Sigmoid colon (tissue), 7 donors: ENCODE measurements around the gene SPDYE17. TPM values are rescaled to one million over a fixed set of nuclear protein-coding genes. Genes with fewer than 3 reads are reported as not detected.
A peak's percentile ranks its signal among the peaks of the same experiment; 100 is the strongest.
"Not testable (repeated sequence)": the region's sequence is repeated elsewhere in the genome, so short reads cannot be mapped to it uniquely, and the experiment has no call there.

ENCODE experiments used
- DNase-seq: peaks from one replicate; pipeline ENCODE4 v3.0.0-alpha.2; 2019
- H3K27ac ChIP-seq, 4 donors: fragments of 200-600 bp; sonication (generic); one replicate each; pipeline ENCODE4 v1.5.1; 2016 to 2019; ENCODE audit warnings: mild to moderate bottlenecking in 1 of 4
- H3K27me3 ChIP-seq, 3 donors: fragments of 200-600 bp; sonication (generic); one replicate each; pipeline ENCODE4 v1.5.1; 2019; ENCODE audit warnings: mild to moderate bottlenecking in 1 of 3
- H3K36me3 ChIP-seq, 4 donors: fragments of 200-600 bp; sonication (generic); one replicate each; pipeline ENCODE4 v1.5.1; 2016 to 2019
- H3K4me1 ChIP-seq, 4 donors: fragments of 200-600 bp; sonication (generic); one replicate each; pipeline ENCODE4 v1.5.1; 2017 to 2019
- H3K4me3 ChIP-seq, 4 donors: fragments of 200-600 bp; sonication (generic); one replicate each; pipeline ENCODE4 v1.5.1; 2017 to 2019; ENCODE audit warnings: mild to moderate bottlenecking in 2 of 4, moderate library complexity in 1 of 4
- H3K9me3 ChIP-seq, 4 donors: fragments of 200-600 bp in 3 of 4; sonication (generic) in 3 of 4; one replicate each; pipeline versions ENCODE4 v1.5.1 to v1.6.1; 2013 to 2019
- EP300 ChIP-seq, 4 donors: sonication (generic); formaldehyde crosslinking; IDR thresholded peaks; one replicate each; pipeline ENCODE4 v1.6.1; 2017; ENCODE audit warnings: antibody characterized with exemption in 4 of 4
- POLR2A ChIP-seq, 2 donors: fragments of 450-650 bp; IDR thresholded peaks; one replicate each; pipeline ENCODE4 v1.6.1; 2016; ENCODE audit warnings: antibody characterized with exemption in 2 of 2, mild to moderate bottlenecking in 2 of 2, moderate library complexity in 2 of 2
- POLR2AphosphoS5 ChIP-seq, 4 donors: sonication (generic); formaldehyde crosslinking; IDR thresholded peaks; one replicate each; pipeline ENCODE4 v1.6.1; 2017; ENCODE audit warnings: antibody characterized with exemption in 4 of 4
- WGBS, 2 donors: extraction: QIAGEN DNeasy Blood & Tissue Kit; methylation state at CpG; one replicate each; pipeline ENCODE4 v1.1.7; 2013; 5-methylcytosine and 5-hydroxymethylcytosine counted together
- intact Hi-C: fragments of 100-400 bp; cut with DNase I; formaldehyde crosslinking; loops from one replicate; pipeline ENCODE4 v1.15.1; 2023
- polyA plus RNA-seq, 3 donors: library from polyadenylated mRNA; stranded (reverse); fragments of 200-250 nt; gene quantifications; one replicate each; pipeline ENCODE4 v1.2.3, GENCODE V29; 2013
- total RNA-seq, 4 donors: library from RNA; depleted of rRNA; stranded (reverse); fragments of >200 nt; gene quantifications; one replicate each; pipeline ENCODE4 v1.1.0, GENCODE V29; 2016
- TF ChIP-seq, protein P1 (sequence below), 4 experiments: fragments of 450-650 bp in 3 of 4; fragments of 200-600 bp in 1 of 4; IDR thresholded peaks; one replicate each; pipeline ENCODE4 v1.5.1; 2016 to 2019; ENCODE audit warnings: antibody characterized with exemption in 4 of 4, mild to moderate bottlenecking in 3 of 4, moderate library complexity in 2 of 4
- donor health status: healthy with polysubstance abuse.
- donor health status: Bipolar disorder and iron deficiency.
- donor health status: healthy.

SPDYE17 gene
- total and polyA plus RNA-seq, 7 donors, result not detected

GRCh38 chr7:76998285-76998589, 33.9 kb downstream of the SPDYE17 start:
- Histone ChIP-seq H3K9me3 (no peaks in the 10 kb centered on the region), H3K36me3 (peaks cover 0 to 8% (median 1%) of the 10 kb centered on the region in 4 donors), H3K27ac (no peak overlapping the region), H3K4me3 (no peak overlapping the region), H3K27me3 (no peaks in the 10 kb centered on the region), H3K4me1 (no peaks in the 10 kb centered on the region)
- TF ChIP-seq, protein P1, sequence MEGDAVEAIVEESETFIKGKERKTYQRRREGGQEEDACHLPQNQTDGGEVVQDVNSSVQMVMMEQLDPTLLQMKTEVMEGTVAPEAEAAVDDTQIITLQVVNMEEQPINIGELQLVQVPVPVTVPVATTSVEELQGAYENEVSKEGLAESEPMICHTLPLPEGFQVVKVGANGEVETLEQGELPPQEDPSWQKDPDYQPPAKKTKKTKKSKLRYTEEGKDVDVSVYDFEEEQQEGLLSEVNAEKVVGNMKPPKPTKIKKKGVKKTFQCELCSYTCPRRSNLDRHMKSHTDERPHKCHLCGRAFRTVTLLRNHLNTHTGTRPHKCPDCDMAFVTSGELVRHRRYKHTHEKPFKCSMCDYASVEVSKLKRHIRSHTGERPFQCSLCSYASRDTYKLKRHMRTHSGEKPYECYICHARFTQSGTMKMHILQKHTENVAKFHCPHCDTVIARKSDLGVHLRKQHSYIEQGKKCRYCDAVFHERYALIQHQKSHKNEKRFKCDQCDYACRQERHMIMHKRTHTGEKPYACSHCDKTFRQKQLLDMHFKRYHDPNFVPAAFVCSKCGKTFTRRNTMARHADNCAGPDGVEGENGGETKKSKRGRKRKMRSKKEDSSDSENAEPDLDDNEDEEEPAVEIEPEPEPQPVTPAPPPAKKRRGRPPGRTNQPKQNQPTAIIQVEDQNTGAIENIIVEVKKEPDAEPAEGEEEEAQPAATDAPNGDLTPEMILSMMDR (IDR thresholded peaks at IDR 0.05), result no peak
- TF ChIP-seq POLR2AphosphoS5 (IDR thresholded peaks at IDR 0.05) (no peak), POLR2A (IDR thresholded peaks at IDR 0.05) (no peak), EP300 (IDR thresholded peaks at IDR 0.05) (no peak)
- DNase-seq, result no peak
- WGBS, 2 donors, result 58 to 84% methylated on average over 3 of the region's 3 CpGs
- intact Hi-C loops, result loop anchor here (10.0 kb wide), 1 partner anchor 493 kb away; no protein-coding TSS in a partner anchor

DNA sequence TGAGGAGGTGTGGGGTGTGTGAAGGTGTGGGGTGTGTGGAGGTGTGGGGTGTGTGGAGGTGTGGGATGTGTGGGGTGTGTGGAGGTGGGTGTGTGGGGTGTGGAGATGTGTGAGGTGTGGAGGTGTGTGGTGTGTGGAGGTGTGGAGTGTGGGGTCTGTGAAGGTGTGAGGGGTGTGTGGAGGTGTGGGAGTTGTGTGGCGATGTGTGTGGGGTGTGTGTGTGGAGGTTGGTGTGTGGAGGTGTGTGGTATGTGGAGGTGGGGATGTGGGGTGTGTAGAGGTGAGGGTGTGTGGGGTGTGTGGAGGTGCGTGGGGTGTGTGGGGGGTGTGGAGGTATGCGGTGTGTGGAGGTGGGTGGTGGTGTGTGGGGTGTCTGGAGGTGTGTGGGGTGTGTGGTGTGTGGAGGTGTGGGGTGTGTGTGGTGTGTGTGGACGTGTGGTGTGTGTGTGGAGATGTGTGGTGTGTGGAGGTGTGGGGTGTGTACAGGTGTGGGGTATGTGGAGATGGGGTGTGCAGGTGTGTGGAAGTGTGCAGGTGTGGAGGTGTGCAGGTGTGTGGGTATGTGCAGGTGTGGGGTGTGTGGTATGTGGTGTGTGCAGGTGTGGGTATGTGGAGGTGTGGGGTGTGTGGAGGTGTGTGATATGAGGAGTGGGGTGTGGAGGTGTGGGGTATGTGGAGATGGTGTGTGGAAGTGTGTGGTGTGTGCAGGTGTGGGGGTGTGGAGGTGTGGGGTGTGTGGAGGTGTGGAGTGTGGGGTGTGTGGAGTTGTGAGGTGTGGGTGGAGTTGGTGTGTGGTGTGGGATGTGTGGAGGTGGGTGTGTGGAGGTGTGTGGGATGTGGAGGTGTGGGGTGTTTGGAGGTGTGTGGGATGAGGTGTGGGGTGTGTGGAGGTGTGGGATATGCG, 34.5 kb downstream of the SPDYE17 start:
- Histone ChIP-seq H3K27me3 (no peaks in the 10 kb centered on the region), H3K27ac (no peak overlapping the region), H3K9me3 (no peaks in the 10 kb centered on the region), H3K4me3 (no peak overlapping the region), H3K36me3 (peaks cover 0 to 8% (median 1%) of the 10 kb centered on the region in 4 donors), H3K4me1 (no peaks in the 10 kb centered on the region)
- intact Hi-C loops, result loop anchor here (10.0 kb wide), 1 partner anchor 493 kb away; no protein-coding TSS in a partner anchor
- TF ChIP-seq POLR2AphosphoS5 (IDR thresholded peaks at IDR 0.05), result no peak
- no peak for TF ChIP-seq EP300 (IDR thresholded peaks at IDR 0.05)
- TF ChIP-seq, protein P1 (IDR thresholded peaks at IDR 0.05), result no peak
- TF ChIP-seq POLR2A (IDR thresholded peaks at IDR 0.05), result no peak
- WGBS, 2 donors, result 81 to 87% methylated on average over 5 of the region's 5 CpGs
- peak; percentile 66 for DNase-seq

DNA sequence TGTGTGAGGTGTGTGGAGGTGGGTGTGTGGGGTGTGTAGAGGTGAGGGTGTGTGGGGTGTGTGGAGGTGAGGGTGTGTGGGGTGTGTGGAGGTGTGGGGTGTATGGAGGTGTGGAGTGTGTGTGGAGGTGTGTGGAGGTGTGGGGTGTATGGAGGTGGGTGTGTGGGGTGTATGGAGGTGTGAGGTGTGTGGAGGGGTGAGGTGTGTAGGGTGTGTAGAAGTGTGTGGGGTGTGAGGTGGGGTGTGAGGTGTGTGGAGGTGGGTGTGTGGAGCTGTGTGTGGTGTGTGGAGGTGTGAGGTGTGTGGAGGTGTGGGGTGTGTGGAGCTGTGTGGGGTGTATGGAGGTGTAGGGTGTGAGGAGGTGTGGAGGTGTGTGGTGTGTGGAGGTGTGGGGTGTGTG, 35.2 kb downstream of the SPDYE17 start:
- intact Hi-C loops, result loop anchor here (10.0 kb wide), 1 partner anchor 492 kb away; no protein-coding TSS in a partner anchor
- H3K36me3 ChIP-seq, H3K27ac ChIP-seq, H3K4me1 ChIP-seq, DNase-seq, H3K9me3 ChIP-seq, H3K27me3 ChIP-seq, H3K4me3 ChIP-seq: not testable (repeated sequence)

- intact Hi-C loops, result loop anchor here (10.0 kb wide), 1 partner anchor 489 kb away; no protein-coding TSS in a partner anchor
- not testable (repeated sequence) for H3K4me3 ChIP-seq, H3K27me3 ChIP-seq, H3K27ac ChIP-seq, H3K4me1 ChIP-seq, DNase-seq, H3K9me3 ChIP-seq, H3K36me3 ChIP-seq
- WGBS, 2 donors, result 95% methylated on average over 6 of the region's 13 CpGs
These were observed 37.9 kb downstream of the SPDYE17 start for GRCh38 chr7:76994286-76994685.

- 89 to 93% methylated on average over 19 of the region's 19 CpGs for WGBS, 2 donors
- not testable (repeated sequence) for H3K36me3 ChIP-seq, DNase-seq, H3K4me1 ChIP-seq, H3K27ac ChIP-seq, H3K9me3 ChIP-seq, H3K27me3 ChIP-seq, H3K4me3 ChIP-seq
- intact Hi-C loops, result loop anchor here (10.0 kb wide), 1 partner anchor 489 kb away; no protein-coding TSS in a partner anchor
These were observed 38.3 kb downstream of the SPDYE17 start for GRCh38 chr7:76993831-76994230.

DNA sequence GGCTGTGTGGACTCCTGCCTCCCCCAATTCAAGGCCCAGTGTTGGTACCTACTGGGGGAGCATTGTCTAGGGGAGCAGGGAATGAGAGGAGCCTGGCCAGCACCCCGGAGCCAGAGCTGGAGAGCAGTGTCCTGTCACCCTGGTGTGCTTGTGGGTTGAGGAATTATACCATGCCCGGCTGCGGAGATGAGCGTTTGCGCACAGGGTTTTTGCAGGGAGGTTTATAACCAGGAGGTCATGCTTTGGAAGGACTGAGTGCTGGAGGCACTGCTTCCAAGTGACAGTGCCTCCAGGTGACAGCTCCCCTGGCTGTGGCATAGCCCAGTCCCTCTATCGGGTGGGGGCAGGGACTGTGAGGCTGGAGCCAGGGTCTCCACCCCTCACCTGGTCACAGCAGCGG, 39.3 kb downstream of the SPDYE17 start:
- DNase-seq, H3K4me1 ChIP-seq, H3K9me3 ChIP-seq, H3K27ac ChIP-seq, H3K27me3 ChIP-seq, H3K4me3 ChIP-seq, H3K36me3 ChIP-seq: not testable (repeated sequence)
- WGBS, 2 donors, result 93 to 94% methylated on average over 5 of the region's 7 CpGs
- intact Hi-C loops, result loop anchor here (10.0 kb wide), 1 partner anchor 488 kb away; no protein-coding TSS in a partner anchor

DNA sequence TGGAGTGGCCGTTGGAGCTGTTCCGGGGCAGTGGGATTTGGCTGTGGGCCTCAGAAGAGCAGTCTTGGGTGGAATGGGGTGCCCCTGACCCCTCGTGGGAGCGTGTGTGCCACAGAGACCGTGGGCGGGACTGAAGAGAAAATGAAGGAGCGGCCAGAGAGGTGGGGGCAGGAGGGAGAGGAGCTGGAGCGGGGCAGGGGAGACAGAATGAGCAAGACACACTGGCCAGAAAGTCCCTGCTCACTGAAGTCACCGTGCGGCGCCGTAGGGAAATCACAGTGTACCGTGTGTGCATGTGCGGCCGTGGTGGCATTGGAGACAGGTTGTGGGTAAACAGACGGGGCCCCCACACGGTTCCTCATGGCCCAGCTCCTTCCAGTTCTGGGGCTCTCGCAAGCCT, 40.0 kb downstream of the SPDYE17 start:
- WGBS, 2 donors, result 86 to 92% methylated on average over 11 to 14 of the region's 18 CpGs

GRCh38 chr7:76990202-76990601, 42.0 kb downstream of the SPDYE17 start:
- not testable (repeated sequence) for H3K4me1 ChIP-seq, H3K27me3 ChIP-seq, H3K27ac ChIP-seq, H3K9me3 ChIP-seq, DNase-seq, H3K4me3 ChIP-seq, H3K36me3 ChIP-seq
- WGBS, 2 donors, result 91 to 97% methylated on average over 7 of the region's 12 CpGs
- intact Hi-C loops, result loop anchor here (10.0 kb wide), 1 partner anchor 485 kb away; no protein-coding TSS in a partner anchor

More for the DNA sequence above, 40.0 kb downstream of the SPDYE17 start:
- not testable (repeated sequence) for H3K4me3 ChIP-seq, H3K27ac ChIP-seq, H3K4me1 ChIP-seq, H3K9me3 ChIP-seq, H3K27me3 ChIP-seq, H3K36me3 ChIP-seq, DNase-seq
- intact Hi-C loops, result loop anchor here (10.0 kb wide), 1 partner anchor 487 kb away; no protein-coding TSS in a partner anchor

- intact Hi-C loops, H3K9me3 ChIP-seq, H3K36me3 ChIP-seq, H3K27ac ChIP-seq, H3K27me3 ChIP-seq, DNase-seq, H3K4me1 ChIP-seq, H3K4me3 ChIP-seq: not testable (repeated sequence)
- WGBS, 2 donors, result 86 to 87% methylated on average over 10 to 11 of the region's 16 CpGs
These were observed 46.0 kb downstream of the SPDYE17 start for GRCh38 chr7:76985924-76986717.

- intact Hi-C loops, H3K27me3 ChIP-seq: not testable (repeated sequence)
- WGBS, 2 donors, result 78% methylated on average over 2 of the region's 5 CpGs; no CpG with 5 or more reads in 1 of the 2 donors
These were observed 47.4 kb downstream of the SPDYE17 start for GRCh38 chr7:76984784-76985136.

More at GRCh38 chr7:76984784-76985136, 47.4 kb downstream of the SPDYE17 start:
- H3K4me3 ChIP-seq, H3K27ac ChIP-seq, DNase-seq, H3K4me1 ChIP-seq, H3K9me3 ChIP-seq: not testable (repeated sequence)
- peaks cover 0 to 10% (median 3%) of the 10 kb centered on the region in 4 donors for H3K36me3 ChIP-seq
